GM12875 (cell line): ENCODE measurements around the gene LUM.

ENCODE experiments used
- H3K4me3 ChIP-seq: one replicate; pipeline ENCODE4 v1.5.1; 2011; ENCODE audit warnings: low read depth, low read length, control low read depth
- CTCF ChIP-seq: IDR thresholded peaks from 2 replicates; pipeline ENCODE4 v1.5.1; 2011; ENCODE audit warnings: low read depth, mild to moderate bottlenecking, control low read depth, inconsistent platforms, low read length, moderate library complexity, borderline replicate concordance; ENCODE audit not compliant: insufficient read depth

Gene LUM

GRCh38 chr12:91059211-91059610 lies 52.1 kb downstream of the LUM start:
- TF ChIP-seq CTCF = no peak
- no peak overlapping the region for H3K4me3 ChIP-seq

DNA sequence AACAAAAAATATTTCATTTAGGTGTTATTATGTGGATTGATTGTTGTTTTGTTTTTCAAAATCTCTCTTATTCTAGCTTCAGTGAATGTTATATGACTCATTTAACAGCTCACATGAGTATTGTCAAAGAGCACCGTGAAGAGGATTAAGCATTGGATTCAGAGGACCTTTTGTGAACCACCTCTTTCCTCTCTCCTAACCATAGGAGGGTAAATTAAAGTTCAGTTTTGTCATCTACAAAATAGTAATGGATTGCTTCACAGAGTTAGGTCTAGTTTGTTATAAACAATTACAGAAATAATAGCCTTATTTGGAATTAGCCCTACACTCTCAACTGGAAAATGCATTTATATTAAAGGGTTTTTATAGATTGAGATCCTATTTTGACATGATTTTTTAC lies 52.5 kb downstream of the LUM start:
- no peak overlapping the region for H3K4me3 ChIP-seq
- no peak for TF ChIP-seq CTCF

GRCh38 chr12:91057368-91058165 lies 53.7 kb downstream of the LUM start, which contains the start of gene KERA:
KERA (minus strand) TSS chr12:91058024; CDS start chr12:91056281, 1,743 bp downstream.
- no peak within 1 kb of the TSS for H3K4me3 ChIP-seq
- no peak for TF ChIP-seq CTCF

DNA sequence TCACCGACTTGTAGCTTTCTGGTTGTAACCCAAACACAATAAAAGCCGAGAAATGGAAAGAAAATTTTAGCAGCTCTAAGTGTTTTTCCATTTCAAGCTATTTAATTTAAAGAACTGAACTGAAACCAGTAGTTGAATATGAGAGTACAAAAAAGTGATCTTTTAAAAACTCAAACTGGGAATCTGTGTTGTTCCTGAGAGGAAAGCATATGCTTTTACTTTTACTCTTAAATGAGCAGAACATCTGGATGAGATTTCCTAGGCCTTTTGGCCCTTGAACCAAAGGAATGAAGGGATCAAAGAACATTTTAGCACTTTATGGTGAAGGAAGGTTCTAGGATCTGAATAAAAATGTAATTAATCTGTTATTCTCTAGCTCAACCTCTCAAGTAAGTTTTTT lies 54.8 kb downstream of the LUM start:
- no peak for TF ChIP-seq CTCF

GRCh38 chr12:91055976-91056375 lies 55.3 kb downstream of the LUM start:
- no peak for TF ChIP-seq CTCF
- no peak overlapping the region for H3K4me3 ChIP-seq

More for the DNA sequence above, 54.8 kb downstream of the LUM start:
- no peak overlapping the region for H3K4me3 ChIP-seq

DNA sequence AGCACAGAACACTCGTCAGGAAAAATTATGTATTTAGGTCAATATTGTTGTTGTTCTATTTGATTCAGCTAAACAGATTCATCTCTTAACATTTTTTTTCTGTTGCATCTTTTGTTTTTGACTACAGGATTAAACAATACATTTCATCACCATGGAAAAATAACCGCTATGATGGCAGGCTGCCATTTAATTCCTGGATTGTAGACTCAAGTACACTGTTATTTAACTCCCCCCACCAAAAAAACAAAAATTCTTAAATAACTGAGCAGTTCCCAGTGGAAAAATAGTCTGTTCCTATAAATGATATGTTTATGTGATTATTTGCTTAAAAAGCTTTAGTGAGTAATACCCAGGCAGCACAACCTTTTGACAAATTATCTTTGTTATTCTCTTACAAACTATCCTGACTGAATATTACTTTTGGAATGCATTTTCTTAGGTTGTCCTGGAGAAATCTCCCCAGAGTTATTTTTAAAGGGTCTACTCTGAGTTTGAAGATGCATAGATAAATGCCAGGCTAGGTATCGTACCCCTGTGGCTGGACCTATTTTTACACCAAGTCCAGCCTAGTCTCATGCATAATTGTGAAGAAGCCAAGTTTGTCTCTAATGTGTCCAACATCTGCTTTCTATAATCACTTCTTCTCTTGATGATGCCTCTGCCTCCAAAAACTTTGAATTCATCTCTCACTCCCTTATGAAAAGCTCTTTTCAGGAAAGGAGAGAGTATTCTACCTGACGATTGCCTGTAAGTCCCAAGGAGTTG lies 57.2 kb downstream of the LUM start:
- no peak for TF ChIP-seq CTCF
- no peak overlapping the region for H3K4me3 ChIP-seq
